BJ (cell line): ENCODE data around the gene CANT1. TPM values are rescaled to one million over a fixed set of nuclear protein-coding genes. Genes with fewer than 3 reads are reported as not detected.

Source experiments
- CTCF ChIA-PET: fragments of 350-600 bp; formaldehyde crosslinking; extraction: SDS; loops from one replicate; lab custom pipeline; 2021; ENCODE audit warnings: antibody characterized with exemption, inconsistent platforms; lab: Yijun Ruan, JAX
- POLR2A ChIA-PET: fragments of 300-600 bp; sonication (Branson Sonifier 250); formaldehyde crosslinking; extraction: SDS; loops from one replicate; lab custom pipeline; 2021; ENCODE audit warnings: antibody characterized with exemption; lab: Charles Lee
- DNase-seq: peaks from one replicate; pipeline ENCODE4 v3.0.0-alpha.2; 2011; ENCODE audit warnings: low read depth
- H3K27me3 ChIP-seq: 2 replicates; pipeline ENCODE4 v1.6.0; 2011; ENCODE audit warnings: low read length; ENCODE audit not compliant: control insufficient read depth, insufficient read depth
- H3K36me3 ChIP-seq: 2 replicates; pipeline ENCODE4 v1.5.1; 2011; ENCODE audit warnings: low read length; ENCODE audit not compliant: control insufficient read depth, insufficient read depth
- H3K4me3 ChIP-seq: 2 replicates; pipeline ENCODE4 v1.5.1; 2011; ENCODE audit warnings: low read depth, mild to moderate bottlenecking, control low read depth, low read length
- polyA plus RNA-seq: library from polyadenylated mRNA; depleted of rRNA; stranded (reverse); fragments of >200 nt; gene quantifications from 2 replicates; pipeline ENCODE4 v1.2.3, GENCODE V29; 2011
- TF ChIP-seq, protein P1 (sequence below): IDR thresholded peaks from 2 replicates; pipeline ENCODE4 v1.5.1; 2011; ENCODE audit warnings: low read depth, mild to moderate bottlenecking, control low read depth, inconsistent platforms, low read length, moderate library complexity; ENCODE audit not compliant: insufficient read depth

Gene CANT1
- polyA plus RNA-seq, 1 experiment: 83.5 TPM

DNA sequence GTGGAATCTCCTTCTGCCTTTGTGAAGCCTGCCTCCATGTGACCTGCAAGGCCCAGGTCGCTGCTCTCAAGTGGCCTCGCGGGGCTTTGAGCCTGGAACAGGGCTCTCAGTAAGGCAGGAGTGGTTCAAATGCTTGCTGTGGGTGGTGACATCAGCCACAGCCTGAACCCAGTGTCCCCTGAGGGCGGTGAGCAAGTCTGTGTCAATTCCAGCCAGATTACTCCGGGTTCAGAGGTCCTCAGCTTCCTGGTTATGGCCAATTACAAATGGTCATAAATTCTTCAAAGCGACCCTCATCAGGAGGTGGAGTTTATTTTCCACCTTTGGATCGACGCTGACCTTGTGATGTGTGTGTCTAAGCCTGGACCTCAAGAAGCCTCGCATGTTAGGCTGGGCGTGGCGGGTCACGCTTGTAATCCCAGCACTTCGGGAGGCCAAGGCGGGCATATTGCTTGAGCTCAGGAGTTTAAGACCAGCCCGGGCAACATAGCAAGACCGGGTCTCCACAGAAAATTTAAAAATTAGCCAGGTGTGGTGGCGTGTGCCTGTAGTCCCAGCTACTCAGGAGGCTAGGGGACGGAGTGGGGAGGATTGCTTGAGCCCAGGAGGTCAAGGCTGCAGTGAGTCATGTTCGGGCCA, 47.1 kb downstream of the CANT1 start:
- POLR2A ChIA-PET: no interaction called here

GRCh38 chr17:78961571-78961970, 48.0 kb downstream of the CANT1 start:
- DNase-seq: no peak
- CTCF ChIA-PET: interaction anchor here (0.6 to 5.0 kb wide), 2 partner anchors 9 to 122 kb away, joined by 3 to 40 read pairs; no protein-coding TSS in a partner anchor
- H3K4me3 ChIP-seq: no peak overlapping the region
- H3K27me3 ChIP-seq: no peaks in the 10 kb centered on the region
- H3K36me3 ChIP-seq: no peaks in the 10 kb centered on the region
- TF ChIP-seq, protein P1, sequence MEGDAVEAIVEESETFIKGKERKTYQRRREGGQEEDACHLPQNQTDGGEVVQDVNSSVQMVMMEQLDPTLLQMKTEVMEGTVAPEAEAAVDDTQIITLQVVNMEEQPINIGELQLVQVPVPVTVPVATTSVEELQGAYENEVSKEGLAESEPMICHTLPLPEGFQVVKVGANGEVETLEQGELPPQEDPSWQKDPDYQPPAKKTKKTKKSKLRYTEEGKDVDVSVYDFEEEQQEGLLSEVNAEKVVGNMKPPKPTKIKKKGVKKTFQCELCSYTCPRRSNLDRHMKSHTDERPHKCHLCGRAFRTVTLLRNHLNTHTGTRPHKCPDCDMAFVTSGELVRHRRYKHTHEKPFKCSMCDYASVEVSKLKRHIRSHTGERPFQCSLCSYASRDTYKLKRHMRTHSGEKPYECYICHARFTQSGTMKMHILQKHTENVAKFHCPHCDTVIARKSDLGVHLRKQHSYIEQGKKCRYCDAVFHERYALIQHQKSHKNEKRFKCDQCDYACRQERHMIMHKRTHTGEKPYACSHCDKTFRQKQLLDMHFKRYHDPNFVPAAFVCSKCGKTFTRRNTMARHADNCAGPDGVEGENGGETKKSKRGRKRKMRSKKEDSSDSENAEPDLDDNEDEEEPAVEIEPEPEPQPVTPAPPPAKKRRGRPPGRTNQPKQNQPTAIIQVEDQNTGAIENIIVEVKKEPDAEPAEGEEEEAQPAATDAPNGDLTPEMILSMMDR: no peak
- POLR2A ChIA-PET: no interaction called here

More for the DNA sequence above, 47.1 kb downstream of the CANT1 start:
- TF ChIP-seq, protein P1: no peak
- no peak overlapping the region for H3K4me3 ChIP-seq
- H3K36me3 ChIP-seq: no peaks in the 10 kb centered on the region
- DNase-seq: no peak
- H3K27me3 ChIP-seq: no peaks in the 10 kb centered on the region
- CTCF ChIA-PET: interaction anchor here (5.0 kb wide), 1 partner anchor 9 kb away, joined by 40 read pairs; no protein-coding TSS in a partner anchor

DNA sequence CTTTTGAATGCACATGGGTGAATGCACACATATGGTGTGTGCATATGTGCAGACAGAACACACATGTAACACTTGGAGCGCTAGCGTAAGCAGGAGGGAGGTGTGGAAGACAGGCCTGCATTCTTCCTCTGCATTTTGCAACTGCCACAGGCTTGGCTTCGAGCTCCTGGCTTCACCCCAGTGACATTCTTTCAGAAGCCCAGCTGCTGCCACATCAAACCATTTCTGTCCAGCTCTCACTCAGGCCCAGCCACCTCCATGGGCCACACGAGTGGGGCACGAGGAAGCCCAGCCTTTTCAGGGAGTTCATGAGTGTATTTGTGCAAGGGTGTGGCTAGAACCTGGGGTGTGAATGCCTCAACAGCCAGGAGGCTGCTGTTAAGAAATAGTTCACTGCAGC, 48.6 kb downstream of the CANT1 start:
- POLR2A ChIA-PET: no interaction called here
- TF ChIP-seq, protein P1: no peak
- CTCF ChIA-PET: interaction anchor here (0.6 to 5.0 kb wide), 3 partner anchors 10 to 121 kb away, joined by 3 to 40 read pairs (median 6); no protein-coding TSS in a partner anchor
- Histone ChIP-seq H3K27me3 (no peaks in the 10 kb centered on the region), H3K36me3 (no peaks in the 10 kb centered on the region), H3K4me3 (no peak overlapping the region)
- DNase-seq: no peak

DNA sequence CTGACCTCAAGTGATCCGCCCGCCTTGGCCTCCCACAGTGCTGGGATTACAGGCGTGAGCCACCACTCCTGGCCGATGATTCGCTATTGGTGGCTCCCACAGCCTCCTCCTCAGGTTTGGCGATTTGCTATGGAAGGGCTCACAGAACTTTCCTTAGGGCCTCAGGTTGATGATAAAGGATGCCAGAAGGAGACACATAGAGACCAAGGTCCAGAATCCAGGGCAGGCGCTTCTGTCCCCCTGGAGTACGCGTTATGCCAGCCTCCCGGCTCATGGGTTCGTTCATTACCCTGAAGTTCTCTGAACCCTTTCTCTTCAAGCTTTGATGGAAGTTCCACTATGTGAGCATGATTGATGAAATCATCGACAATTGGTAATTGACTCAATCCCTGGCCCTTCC, 49.8 kb downstream of the CANT1 start:
- no peaks in the 10 kb centered on the region for H3K27me3 ChIP-seq
- no peak for DNase-seq
- TF ChIP-seq, protein P1: no peak
- POLR2A ChIA-PET: no interaction called here
- H3K36me3 ChIP-seq: no peaks in the 10 kb centered on the region
- H3K4me3 ChIP-seq: no peak overlapping the region
- CTCF ChIA-PET: interaction anchor here (0.7 to 5.0 kb wide), 3 partner anchors 8 to 94 kb away, joined by 3 to 40 read pairs (median 6); no protein-coding TSS in a partner anchor

DNA sequence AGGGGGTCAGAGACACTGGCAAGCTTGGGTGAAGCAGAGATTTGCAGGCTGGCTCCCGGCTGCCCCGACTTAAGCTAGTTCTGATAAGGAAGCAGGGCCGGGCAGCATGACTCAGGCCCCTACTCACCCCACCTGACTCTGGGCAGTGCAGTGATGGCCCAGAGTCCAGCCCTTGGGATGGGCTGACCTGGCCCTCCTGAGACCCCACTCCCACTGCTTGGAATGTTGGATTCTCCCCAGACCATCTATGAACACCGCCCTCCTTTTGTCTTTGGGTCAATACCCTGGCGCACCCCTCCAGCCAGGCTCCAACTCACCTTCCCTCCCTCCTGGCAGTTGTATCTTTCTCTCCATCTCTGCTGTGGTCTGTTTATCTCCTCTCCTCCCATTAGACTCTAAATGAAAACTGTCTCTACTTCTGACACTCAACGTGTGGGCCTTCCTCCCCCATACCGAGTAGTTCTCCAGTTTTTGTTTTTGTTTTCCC, 50.9 kb downstream of the CANT1 start:
- TF ChIP-seq, protein P1: no peak
- no peak overlapping the region for H3K4me3 ChIP-seq
- no peak for DNase-seq
- H3K27me3 ChIP-seq: no peaks in the 10 kb centered on the region; the same call in 1 of the 2 replicates
- CTCF ChIA-PET: interaction anchor here (5.0 kb wide), 1 partner anchor 12 kb away, joined by 40 read pairs; no protein-coding TSS in a partner anchor
- no peaks in the 10 kb centered on the region for H3K36me3 ChIP-seq
- POLR2A ChIA-PET: no interaction called here
